ENCODE data around the gene ADCY5. TPM values are rescaled to one million over a fixed set of nuclear protein-coding genes. Genes with fewer than 3 reads are reported as not detected.

Gene ADCY5
- total RNA-seq, 1 experiment from 2014 or later, result 0.49 TPM

DNA sequence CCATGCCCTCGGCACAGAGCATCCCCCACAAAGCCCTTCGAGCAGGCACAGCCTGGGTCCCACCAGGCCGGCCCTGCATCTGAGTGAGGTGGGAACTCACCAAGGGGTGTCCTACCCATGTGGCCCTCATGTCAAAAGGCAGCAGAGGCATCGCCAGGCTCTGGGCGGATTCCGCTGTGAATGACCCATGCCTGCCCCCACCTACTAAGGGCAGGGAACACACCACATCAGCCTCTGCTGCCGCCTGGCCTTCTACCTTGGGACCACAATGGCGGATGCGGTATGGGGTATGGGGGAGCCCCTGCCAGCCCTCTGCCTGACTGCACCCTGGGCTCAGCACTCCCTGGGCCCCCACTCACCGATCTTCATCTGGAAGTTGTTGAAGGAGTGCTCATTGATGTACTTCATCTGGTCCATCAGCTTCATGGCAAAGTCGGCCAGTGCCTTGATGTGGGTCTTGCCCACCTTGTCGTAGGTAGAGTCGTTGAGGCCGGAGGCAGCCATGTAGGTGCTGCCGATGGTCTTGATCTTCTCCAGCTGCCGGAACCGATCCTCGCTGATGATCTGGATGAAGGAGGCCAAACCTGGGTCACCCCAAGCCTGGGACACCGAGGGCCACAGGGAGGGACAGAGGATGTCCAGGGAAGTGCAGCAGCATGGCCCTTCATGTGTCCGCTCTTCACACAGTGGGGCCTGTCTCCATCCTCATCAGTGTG lies 159.3 kb downstream of the ADCY5 start (continued):
- TF ChIP-seq, protein P1, sequence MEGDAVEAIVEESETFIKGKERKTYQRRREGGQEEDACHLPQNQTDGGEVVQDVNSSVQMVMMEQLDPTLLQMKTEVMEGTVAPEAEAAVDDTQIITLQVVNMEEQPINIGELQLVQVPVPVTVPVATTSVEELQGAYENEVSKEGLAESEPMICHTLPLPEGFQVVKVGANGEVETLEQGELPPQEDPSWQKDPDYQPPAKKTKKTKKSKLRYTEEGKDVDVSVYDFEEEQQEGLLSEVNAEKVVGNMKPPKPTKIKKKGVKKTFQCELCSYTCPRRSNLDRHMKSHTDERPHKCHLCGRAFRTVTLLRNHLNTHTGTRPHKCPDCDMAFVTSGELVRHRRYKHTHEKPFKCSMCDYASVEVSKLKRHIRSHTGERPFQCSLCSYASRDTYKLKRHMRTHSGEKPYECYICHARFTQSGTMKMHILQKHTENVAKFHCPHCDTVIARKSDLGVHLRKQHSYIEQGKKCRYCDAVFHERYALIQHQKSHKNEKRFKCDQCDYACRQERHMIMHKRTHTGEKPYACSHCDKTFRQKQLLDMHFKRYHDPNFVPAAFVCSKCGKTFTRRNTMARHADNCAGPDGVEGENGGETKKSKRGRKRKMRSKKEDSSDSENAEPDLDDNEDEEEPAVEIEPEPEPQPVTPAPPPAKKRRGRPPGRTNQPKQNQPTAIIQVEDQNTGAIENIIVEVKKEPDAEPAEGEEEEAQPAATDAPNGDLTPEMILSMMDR (IDR thresholded peaks at IDR 0.05 in 2 of 3, conservative IDR thresholded peaks at IDR 0.05 in 1 of 3; ENCODE audit: borderline replicate concordance in 1 of 3, insufficient read depth in 1 of 3, low read depth in 2 of 3, low read length in 2 of 3), result no peak
- TF ChIP-seq EZH2phosphoT487 (IDR thresholded peaks at IDR 0.05; ENCODE audit: borderline replicate concordance) (no peak), ZFX (IDR thresholded peaks at IDR 0.05) (no peak), POLR2A (IDR thresholded peaks at IDR 0.05; ENCODE audit: borderline replicate concordance, extremely low read depth, insufficient read depth, insufficient read length) (no peak), ELF1 (IDR thresholded peaks at IDR 0.05; ENCODE audit: borderline replicate concordance, low read depth) (no peak), SRF (IDR thresholded peaks at IDR 0.05; ENCODE audit: low read depth) (no peak), TCF7L2 (IDR thresholded peaks at IDR 0.05; ENCODE audit: borderline replicate concordance, extremely low read depth, insufficient read depth, insufficient read length) (no peak)

DNA sequence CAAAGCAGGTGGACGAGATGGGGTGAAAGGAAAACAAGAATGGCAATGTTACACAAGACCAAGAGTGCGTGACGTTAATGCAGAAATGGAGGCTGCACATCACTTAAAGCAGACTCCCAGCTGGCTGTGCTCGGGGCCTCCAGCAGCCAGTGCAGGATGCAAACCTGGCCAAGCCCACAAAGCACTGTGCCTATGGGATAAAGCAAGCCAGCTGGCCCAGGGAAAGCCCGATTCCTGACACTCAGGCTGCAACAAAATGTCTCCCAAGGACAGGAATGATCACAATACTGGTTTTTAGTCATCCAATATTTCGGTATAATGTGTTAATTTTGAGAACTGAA lies 161.0 kb downstream of the ADCY5 start:
- DNase-seq (ENCODE audit: low read depth, low spot score) (no peak), ATAC-seq (no peak)
- H3K79me2 ChIP-seq (ENCODE audit: insufficient read depth, low read length), result no peaks in the 10 kb centered on the region
- ChIA-PET POLR2A (no interaction called here), CTCF (no interaction called here), RAD21 (ENCODE audit: low non-redundant PET in 1 of 2, low total read pairs in 2 of 2, uncharacterized antibody in 2 of 2, unreplicated experiment in 2 of 2) (no interaction called here)
- no peaks in the 10 kb centered on the region for H3K4me1 ChIP-seq (ENCODE audit: control insufficient read depth in 1 of 2, insufficient read depth in 2 of 2, low read length in 2 of 2)
- H3K9me3 ChIP-seq (ENCODE audit: control insufficient read depth in 1 of 2, insufficient read depth in 1 of 2, low read depth in 1 of 2, low read length in 2 of 2), result no peaks in the 10 kb centered on the region
- no peaks in the 10 kb centered on the region for H3K9me2 ChIP-seq (ENCODE audit: insufficient read depth)
- no peak overlapping the region for H3K4me3 ChIP-seq (replicated peaks in 1 of 2; ENCODE audit: low read depth in 1 of 2, low read length in 2 of 2)
- intact Hi-C loops (cut with micrococcal nuclease), result no loop called here
- H2AFZ ChIP-seq (ENCODE audit: low read depth, low read length, poor library complexity, severe bottlenecking), result no peak overlapping the region
- H3K36me3 ChIP-seq (ENCODE audit: control insufficient read depth in 1 of 2, insufficient read depth in 2 of 2, low read length in 2 of 2), result no peaks in the 10 kb centered on the region
- no TSS peak for BruUV-seq (replicated peaks)
- no peak overlapping the region for H3K27ac ChIP-seq (ENCODE audit: low read depth, low read length)
- H3K4me2 ChIP-seq (ENCODE audit: low read length), result no peak overlapping the region
- peaks cover 10% of the 10 kb centered on the region; the same call in 1 of the 2 replicates for H3K27me3 ChIP-seq (ENCODE audit: insufficient read depth, low read length)
- no peaks in the 10 kb centered on the region for H4K20me1 ChIP-seq (ENCODE audit: insufficient read depth)
- no peak overlapping the region for H3K9ac ChIP-seq (ENCODE audit: low read length)
- TF ChIP-seq, protein P2, sequence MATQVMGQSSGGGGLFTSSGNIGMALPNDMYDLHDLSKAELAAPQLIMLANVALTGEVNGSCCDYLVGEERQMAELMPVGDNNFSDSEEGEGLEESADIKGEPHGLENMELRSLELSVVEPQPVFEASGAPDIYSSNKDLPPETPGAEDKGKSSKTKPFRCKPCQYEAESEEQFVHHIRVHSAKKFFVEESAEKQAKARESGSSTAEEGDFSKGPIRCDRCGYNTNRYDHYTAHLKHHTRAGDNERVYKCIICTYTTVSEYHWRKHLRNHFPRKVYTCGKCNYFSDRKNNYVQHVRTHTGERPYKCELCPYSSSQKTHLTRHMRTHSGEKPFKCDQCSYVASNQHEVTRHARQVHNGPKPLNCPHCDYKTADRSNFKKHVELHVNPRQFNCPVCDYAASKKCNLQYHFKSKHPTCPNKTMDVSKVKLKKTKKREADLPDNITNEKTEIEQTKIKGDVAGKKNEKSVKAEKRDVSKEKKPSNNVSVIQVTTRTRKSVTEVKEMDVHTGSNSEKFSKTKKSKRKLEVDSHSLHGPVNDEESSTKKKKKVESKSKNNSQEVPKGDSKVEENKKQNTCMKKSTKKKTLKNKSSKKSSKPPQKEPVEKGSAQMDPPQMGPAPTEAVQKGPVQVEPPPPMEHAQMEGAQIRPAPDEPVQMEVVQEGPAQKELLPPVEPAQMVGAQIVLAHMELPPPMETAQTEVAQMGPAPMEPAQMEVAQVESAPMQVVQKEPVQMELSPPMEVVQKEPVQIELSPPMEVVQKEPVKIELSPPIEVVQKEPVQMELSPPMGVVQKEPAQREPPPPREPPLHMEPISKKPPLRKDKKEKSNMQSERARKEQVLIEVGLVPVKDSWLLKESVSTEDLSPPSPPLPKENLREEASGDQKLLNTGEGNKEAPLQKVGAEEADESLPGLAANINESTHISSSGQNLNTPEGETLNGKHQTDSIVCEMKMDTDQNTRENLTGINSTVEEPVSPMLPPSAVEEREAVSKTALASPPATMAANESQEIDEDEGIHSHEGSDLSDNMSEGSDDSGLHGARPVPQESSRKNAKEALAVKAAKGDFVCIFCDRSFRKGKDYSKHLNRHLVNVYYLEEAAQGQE (IDR thresholded peaks at IDR 0.05; ENCODE audit: low read depth), result no peak
- TF ChIP-seq SIN3A (IDR thresholded peaks at IDR 0.05; ENCODE audit: low read depth), result no peak
- TF ChIP-seq, protein P3, sequence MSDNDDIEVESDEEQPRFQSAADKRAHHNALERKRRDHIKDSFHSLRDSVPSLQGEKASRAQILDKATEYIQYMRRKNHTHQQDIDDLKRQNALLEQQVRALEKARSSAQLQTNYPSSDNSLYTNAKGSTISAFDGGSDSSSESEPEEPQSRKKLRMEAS (IDR thresholded peaks at IDR 0.05), result no peak
- TF ChIP-seq ELF1 (IDR thresholded peaks at IDR 0.05; ENCODE audit: borderline replicate concordance, low read depth), result no peak
- TF ChIP-seq CBX3 (IDR thresholded peaks at IDR 0.05; ENCODE audit: low read depth), result no peak
- no peak for TF ChIP-seq SP1 (IDR thresholded peaks at IDR 0.05; ENCODE audit: low read depth)
- TF ChIP-seq, protein P1 (IDR thresholded peaks at IDR 0.05 in 2 of 3, conservative IDR thresholded peaks at IDR 0.05 in 1 of 3; ENCODE audit: borderline replicate concordance in 1 of 3, insufficient read depth in 1 of 3, low read depth in 2 of 3, low read length in 2 of 3), result no peak
- no peak for TF ChIP-seq CEBPB (IDR thresholded peaks at IDR 0.05; ENCODE audit: low read depth)
- no peak for TF ChIP-seq FOSL1 (IDR thresholded peaks at IDR 0.05; ENCODE audit: low read depth)
